Measurements from ENCODE around the gene ASZ1.

GRCh38 chr7:117403737-117404136 lies 23.6 kb downstream of the ASZ1 start:
- no peak for TF ChIP-seq CTCF (IDR thresholded peaks at IDR 0.05; ENCODE audit: insufficient read depth, low read length)
- TF ChIP-seq POLR2AphosphoS5 (IDR thresholded peaks at IDR 0.05; ENCODE audit: low read depth) = no peak
- no peak for TF ChIP-seq REST (IDR thresholded peaks at IDR 0.05; ENCODE audit: insufficient replicate concordance, low read depth)
- no peak for TF ChIP-seq GABPA (IDR thresholded peaks at IDR 0.05; ENCODE audit: low read depth)

Measured in HL-60 (cell line).